Duodenal mucosa (tissue), 2 donors: ENCODE measurements around the gene CDK8.
"Not testable (repeated sequence)": the region's sequence is repeated elsewhere in the genome, so short reads cannot be mapped to it uniquely, and the experiment has no call there.

ENCODE experiments used
- H3K27ac ChIP-seq: one replicate; pipeline ENCODE4 v1.7.0; 2013; ENCODE audit warnings: low read depth, low read length
- H3K27me3 ChIP-seq, 2 donors: one replicate each; pipeline ENCODE4 v1.7.0; 2013; ENCODE audit warnings: low read length in 2 of 2, control low read depth in 1 of 2; ENCODE audit not compliant: insufficient read depth in 2 of 2, control insufficient read depth in 1 of 2
- H3K36me3 ChIP-seq, 2 donors: one replicate each; pipeline ENCODE4 v1.7.0; 2013; ENCODE audit warnings: low read length in 2 of 2, control low read depth in 1 of 2; ENCODE audit not compliant: insufficient read depth in 2 of 2, control insufficient read depth in 1 of 2
- H3K4me1 ChIP-seq, 2 donors: one replicate each; pipeline ENCODE4 v1.7.0; 2013; ENCODE audit warnings: low read length in 2 of 2, control low read depth in 1 of 2; ENCODE audit not compliant: insufficient read depth in 2 of 2, control insufficient read depth in 1 of 2
- H3K4me3 ChIP-seq, 2 donors: one replicate each; pipeline ENCODE4 v1.7.0; 2013; ENCODE audit warnings: low read length in 2 of 2, low read depth in 1 of 2
- H3K9ac ChIP-seq, 2 donors: one replicate each; pipeline ENCODE4 v1.7.0; 2013; ENCODE audit warnings: low read length in 2 of 2, low read depth in 1 of 2
- H3K9me3 ChIP-seq, 2 donors: one replicate each; pipeline ENCODE4 v1.7.0; 2013; ENCODE audit warnings: low read length in 2 of 2, control low read depth in 1 of 2; ENCODE audit not compliant: control insufficient read depth in 1 of 2

Gene CDK8

DNA sequence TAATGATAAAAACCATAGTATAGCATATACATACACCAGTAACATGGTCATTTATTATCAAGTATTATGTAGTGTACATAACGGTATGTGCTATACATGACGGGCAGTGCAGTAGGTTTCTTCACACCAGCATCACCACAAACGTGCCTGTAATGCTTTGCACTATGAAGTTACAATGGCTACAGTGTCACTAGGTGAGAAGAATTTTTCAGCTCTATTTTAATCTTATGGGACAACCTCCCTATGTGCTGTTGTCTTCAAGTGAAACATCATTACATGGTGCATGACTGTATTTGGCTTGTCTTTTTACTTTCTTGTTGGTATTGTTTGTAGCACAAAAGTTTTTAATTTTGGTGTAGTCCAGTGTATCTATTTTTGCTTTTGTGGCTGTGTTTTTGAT, 18.7 kb downstream of the CDK8 start:
- Histone ChIP-seq H3K9ac (no peak overlapping the region), H3K36me3 (no peaks in the 10 kb centered on the region), H3K9me3 (no peaks in the 10 kb centered on the region), H3K27ac (no peak overlapping the region), H3K4me1 (no peaks in the 10 kb centered on the region), H3K4me3 (no peak overlapping the region), H3K27me3 (no peaks in the 10 kb centered on the region)

DNA sequence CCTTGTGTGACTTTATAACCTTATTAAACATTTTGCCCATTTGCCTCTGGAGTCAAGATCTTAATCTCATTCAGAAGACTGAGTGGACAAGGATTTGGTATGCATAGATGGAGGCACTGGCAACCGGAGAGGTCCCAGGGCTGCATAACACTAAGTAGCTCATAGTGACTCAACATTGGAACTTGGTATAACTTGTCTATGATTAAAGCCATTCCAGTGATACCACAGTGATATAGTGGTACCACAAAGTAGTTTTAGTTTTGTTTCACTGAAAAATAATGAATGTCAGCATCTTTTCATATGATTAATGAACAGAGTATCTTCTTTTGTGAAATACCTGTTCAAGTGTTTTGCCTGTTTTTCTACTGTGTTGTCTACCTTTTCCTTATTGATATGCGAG, 26.4 kb downstream of the CDK8 start:
- Histone ChIP-seq H3K4me3 (no peak overlapping the region), H3K9me3 (no peaks in the 10 kb centered on the region), H3K9ac (no peak overlapping the region), H3K27me3 (no peaks in the 10 kb centered on the region), H3K4me1 (no peaks in the 10 kb centered on the region), H3K36me3 (peaks cover 0 to 5% of the 10 kb centered on the region in 2 donors), H3K27ac (no peak overlapping the region)

DNA sequence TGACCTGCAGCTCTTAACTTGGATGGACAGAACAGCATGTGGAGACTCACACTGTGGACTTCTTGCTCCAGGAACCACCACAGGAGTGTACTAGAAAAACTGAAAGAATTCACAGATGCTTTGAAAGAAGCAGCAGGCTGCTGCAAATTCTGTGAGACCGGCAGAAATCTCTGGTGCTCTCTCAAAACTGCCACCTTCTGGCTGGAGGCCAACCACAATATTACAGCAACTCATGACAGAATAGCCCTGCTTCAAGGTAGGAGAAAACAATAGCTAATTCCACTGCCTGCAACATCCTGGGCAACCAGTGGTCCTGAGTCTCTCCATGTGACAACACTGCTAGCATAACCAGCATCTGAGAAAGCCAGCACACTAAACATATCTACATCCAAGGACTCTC, 26.9 kb downstream of the CDK8 start:
- Histone ChIP-seq H3K4me3 (no peak overlapping the region), H3K9me3 (no peaks in the 10 kb centered on the region), H3K27ac (no peak overlapping the region), H3K4me1 (no peaks in the 10 kb centered on the region), H3K27me3 (no peaks in the 10 kb centered on the region), H3K36me3 (peaks cover 0 to 5% of the 10 kb centered on the region in 2 donors), H3K9ac (no peak overlapping the region)

DNA sequence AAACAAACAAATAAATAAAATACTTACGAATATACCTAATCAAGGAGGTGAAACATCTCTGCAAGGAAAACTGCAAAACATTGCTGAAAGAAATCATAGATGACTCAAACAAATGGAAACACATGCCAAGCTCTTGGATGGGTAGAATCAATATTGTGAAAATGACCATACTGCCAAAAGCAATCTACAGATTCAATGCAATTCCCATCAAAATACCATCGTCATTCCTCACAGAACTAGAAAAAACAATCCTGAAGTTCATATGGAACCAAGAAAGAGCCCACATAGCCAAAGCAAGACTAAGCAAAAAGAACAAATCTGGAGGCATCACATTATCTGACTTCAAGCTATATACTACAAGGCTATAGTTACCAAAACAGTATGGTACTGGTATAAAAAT, 32.0 kb downstream of the CDK8 start:
- not testable (repeated sequence) for H3K36me3 ChIP-seq, H3K9ac ChIP-seq, H3K4me1 ChIP-seq, H3K27me3 ChIP-seq, H3K4me3 ChIP-seq, H3K9me3 ChIP-seq, H3K27ac ChIP-seq

GRCh38 chr13:26288838-26289237, 34.9 kb downstream of the CDK8 start:
- not testable (repeated sequence) for H3K9ac ChIP-seq, H3K4me3 ChIP-seq, H3K27me3 ChIP-seq, H3K4me1 ChIP-seq, H3K36me3 ChIP-seq, H3K9me3 ChIP-seq, H3K27ac ChIP-seq

GRCh38 chr13:26295812-26296211, 41.9 kb downstream of the CDK8 start:
- Histone ChIP-seq H3K9me3 (no peaks in the 10 kb centered on the region), H3K27me3 (no peaks in the 10 kb centered on the region), H3K9ac (no peak overlapping the region), H3K27ac (no peak overlapping the region), H3K36me3 (no peaks in the 10 kb centered on the region), H3K4me3 (no peak overlapping the region), H3K4me1 (no peaks in the 10 kb centered on the region)

DNA sequence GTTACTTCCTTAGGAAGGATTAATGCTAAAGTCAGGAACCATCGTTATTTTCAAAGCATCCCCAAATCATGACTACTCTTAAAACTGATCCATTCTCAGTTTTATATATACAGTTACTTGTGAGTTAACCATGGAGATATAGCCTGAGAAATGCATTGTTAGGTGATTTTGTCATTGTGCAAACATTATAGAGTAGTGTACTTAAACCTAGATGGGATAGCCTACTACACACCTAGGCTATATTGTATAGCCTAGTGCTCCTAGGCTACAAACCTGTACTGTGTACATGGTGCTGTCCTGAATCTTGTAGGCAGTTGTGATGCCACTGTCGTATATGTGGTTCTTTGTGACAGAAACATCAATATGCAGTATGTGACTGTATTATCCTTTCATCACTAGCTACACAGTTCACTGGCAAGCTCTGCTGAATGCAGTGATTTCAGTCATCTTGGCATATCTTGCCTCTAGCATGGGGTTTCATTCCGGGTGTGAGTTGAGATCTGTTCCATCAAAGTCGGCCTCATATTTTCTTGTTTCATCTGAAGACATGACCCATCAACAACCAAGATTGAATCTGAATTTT, 45.3 kb downstream of the CDK8 start:
- H3K27me3 ChIP-seq, result no peaks in the 10 kb centered on the region
- no peaks in the 10 kb centered on the region for H3K36me3 ChIP-seq
- no peaks in the 10 kb centered on the region for H3K4me1 ChIP-seq
- H3K9me3 ChIP-seq, result no peaks in the 10 kb centered on the region
- no peak overlapping the region for H3K9ac ChIP-seq
- H3K4me3 ChIP-seq, result no peak overlapping the region
- H3K27ac ChIP-seq, result no peak overlapping the region

GRCh38 chr13:26300140-26300539, 46.2 kb downstream of the CDK8 start:
- no peaks in the 10 kb centered on the region for H3K36me3 ChIP-seq
- H3K27ac ChIP-seq, result no peak overlapping the region
- H3K4me1 ChIP-seq, result no peaks in the 10 kb centered on the region
- H3K27me3 ChIP-seq, result no peaks in the 10 kb centered on the region
- H3K4me3 ChIP-seq, result no peak overlapping the region
- H3K9me3 ChIP-seq, result no peaks in the 10 kb centered on the region
- H3K9ac ChIP-seq, result no peak overlapping the region

DNA sequence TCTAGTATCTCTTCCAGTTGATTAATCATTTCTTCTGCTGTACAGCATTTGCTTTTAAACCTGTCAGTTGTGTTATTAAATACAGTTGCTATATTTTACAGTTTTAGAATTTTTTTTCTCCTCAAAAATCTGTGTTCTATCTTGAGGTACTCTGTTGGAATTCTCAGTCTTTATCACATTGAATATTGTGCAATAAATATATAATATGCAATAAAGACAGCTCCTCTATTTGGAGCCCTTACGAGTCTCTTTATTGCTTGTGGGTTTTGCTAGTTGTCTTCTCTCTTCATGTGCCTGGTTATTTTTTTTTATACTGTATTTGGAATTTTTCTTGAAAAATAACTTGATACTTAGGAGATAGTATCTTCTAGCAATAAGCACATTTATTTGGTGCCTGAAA, 51.7 kb downstream of the CDK8 start:
- Histone ChIP-seq H3K4me3 (no peak overlapping the region), H3K9ac (no peak overlapping the region), H3K9me3 (no peaks in the 10 kb centered on the region), H3K4me1 (no peaks in the 10 kb centered on the region), H3K27ac (no peak overlapping the region), H3K36me3 (no peaks in the 10 kb centered on the region), H3K27me3 (no peaks in the 10 kb centered on the region)

DNA sequence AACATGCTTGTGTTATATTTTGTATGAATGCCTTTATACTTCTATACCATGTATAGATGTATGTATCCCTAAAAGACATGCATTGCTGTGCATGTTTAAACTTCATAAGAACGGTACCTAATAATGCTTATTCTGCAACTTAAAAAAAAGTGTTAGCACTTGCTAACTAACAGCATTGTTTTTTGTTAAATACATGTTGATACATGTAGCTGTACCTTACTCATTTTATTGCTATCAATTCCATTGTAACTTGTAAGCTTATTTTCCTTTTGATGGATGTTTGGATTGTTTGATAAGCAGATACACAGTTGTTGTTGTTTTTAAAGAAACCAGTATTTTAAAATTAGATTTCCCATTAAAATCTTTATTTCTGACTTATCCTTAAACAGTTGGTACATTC, 53.8 kb downstream of the CDK8 start:
- no peak overlapping the region for H3K4me3 ChIP-seq
- no peak overlapping the region for H3K9ac ChIP-seq
- H3K4me1 ChIP-seq, result no peaks in the 10 kb centered on the region
- H3K27ac ChIP-seq, result no peak overlapping the region
- no peaks in the 10 kb centered on the region for H3K36me3 ChIP-seq
- no peaks in the 10 kb centered on the region for H3K9me3 ChIP-seq
- no peaks in the 10 kb centered on the region for H3K27me3 ChIP-seq

- no peaks in the 10 kb centered on the region for H3K36me3 ChIP-seq
- H3K9me3 ChIP-seq, result no peaks in the 10 kb centered on the region
- H3K4me3 ChIP-seq, result no peak overlapping the region
- H3K4me1 ChIP-seq, result no peaks in the 10 kb centered on the region
- no peak overlapping the region for H3K9ac ChIP-seq
- no peak overlapping the region for H3K27ac ChIP-seq
- no peaks in the 10 kb centered on the region for H3K27me3 ChIP-seq
Observed at GRCh38 chr13:26308250-26308649, 54.3 kb downstream of the CDK8 start.
